NCI-H2107 treated with DMSO at 0.1 percent for 48 hours (cell line): Measurements from ENCODE around the gene TADA1.

Experiments
- DNase-seq: peaks from one replicate; lab custom pipeline; 2025; ENCODE audit not compliant: unreplicated experiment; lab: John Stamatoyannopoulos, UW

TADA1 gene

GRCh38 chr1:166875734-166876539 is at the start of gene TADA1:
TSS of gene TADA1 (minus strand) at chr1:166876264. CDS start at chr1:166876233, 31 bp downstream.
- DNase-seq: peak; percentile 99

DNA sequence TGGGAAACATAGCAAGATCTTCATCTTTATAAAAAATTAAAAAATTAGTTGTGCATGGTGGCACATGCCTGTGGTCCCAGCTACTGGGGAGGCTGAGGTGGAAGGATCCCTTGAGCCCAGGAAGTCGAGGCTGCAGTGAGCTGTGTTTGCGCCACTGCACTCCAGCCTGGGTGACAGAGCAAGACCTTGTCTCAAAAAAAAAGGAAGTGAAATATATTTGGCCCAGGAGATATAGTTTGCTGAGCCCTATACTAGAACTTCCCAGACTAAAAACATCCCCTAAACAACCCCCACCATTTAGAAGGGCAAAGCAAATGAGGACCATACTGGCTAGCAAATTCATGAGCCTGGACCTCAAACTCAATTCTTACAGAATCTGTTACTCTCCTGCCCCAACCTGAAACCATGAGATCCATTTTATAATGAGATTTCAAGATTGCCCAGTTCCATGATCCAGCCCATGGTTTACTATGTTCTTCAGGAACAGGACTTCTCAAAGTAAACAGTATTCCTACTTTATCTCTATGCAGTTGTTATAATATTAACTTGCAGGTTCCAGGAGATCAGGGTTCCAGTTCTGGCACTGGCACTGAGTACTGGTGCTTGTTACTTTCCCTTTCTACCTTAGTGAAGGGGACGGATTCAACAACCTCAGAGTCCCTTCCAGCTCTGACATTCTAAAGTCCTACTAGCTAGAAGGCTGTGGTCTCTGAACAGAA is 48.9 kb upstream of the TADA1 start:
- no peak for DNase-seq

DNA sequence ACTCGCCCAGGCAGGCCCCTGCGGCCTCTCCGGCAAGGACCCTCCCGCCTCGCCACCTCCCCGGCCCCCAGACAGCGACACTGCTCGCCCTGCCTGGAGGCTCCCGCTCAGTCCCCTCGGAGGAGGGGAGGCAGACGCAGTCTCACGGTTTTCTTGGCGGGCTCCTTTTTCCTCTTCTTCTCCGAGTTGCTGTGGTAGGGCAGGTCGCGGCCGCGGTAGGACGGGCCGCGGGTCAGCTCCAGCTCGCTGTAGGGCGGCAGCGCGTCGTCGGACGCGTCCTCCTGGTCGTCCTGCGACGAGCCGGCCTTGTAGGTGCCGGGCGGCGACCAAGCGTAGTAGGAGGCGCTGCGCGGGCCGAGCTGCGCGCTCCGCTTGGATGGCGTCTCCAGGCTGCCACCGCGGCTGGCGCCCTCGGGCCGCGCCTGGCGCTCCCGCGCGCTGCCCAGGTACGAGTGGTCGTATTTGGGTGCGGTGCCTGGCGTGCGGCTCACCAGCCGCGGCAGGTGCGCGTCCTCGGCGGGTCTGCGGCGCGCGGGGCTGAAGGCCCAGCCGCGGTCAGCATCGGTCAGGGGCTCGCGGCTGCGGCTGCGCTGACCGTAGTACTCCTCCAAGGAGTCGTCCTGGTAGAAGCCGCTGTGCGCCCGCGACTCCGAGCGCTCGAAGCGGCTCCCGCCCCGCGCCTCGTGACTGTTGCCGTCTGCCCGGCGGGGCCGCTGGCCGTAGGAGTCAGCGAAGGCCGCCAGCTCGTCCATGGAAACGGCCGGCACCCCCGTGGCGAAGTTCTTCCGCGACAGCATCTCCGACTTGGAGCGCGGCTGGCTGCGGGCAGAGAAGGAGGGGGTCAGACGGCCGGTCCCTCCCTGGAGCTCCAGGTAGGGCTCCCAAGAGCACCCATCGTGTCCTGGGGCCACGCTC is 44.8 kb upstream of the TADA1 start:
- DNase-seq: no peak

GRCh38 chr1:166918956-166919316 is 42.9 kb upstream of the TADA1 start:
- DNase-seq: no peak

GRCh38 chr1:166918088-166918955 is 42.3 kb upstream of the TADA1 start:
- DNase-seq: no peak

DNA sequence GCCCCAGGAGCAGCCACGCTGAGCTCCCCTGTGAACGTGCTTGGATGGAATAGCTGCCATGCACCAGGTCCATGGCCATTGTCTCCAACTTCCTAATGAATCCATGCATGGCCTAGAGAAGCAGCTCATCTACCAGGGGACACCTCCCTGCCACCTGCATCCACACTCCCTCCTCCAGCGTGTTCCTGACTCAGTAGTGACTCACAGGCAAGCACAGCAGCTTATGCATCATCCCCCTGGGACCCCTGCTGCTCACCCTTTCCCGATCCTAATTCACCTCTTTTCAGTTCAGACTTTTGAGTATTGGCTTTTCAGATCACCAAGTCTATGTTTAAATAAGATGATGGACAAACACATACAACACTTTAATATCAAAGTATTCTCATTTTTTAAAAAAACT is 39.9 kb upstream of the TADA1 start:
- no peak for DNase-seq

GRCh38 chr1:166915042-166915441 is 39.0 kb upstream of the TADA1 start:
- no peak for DNase-seq

DNA sequence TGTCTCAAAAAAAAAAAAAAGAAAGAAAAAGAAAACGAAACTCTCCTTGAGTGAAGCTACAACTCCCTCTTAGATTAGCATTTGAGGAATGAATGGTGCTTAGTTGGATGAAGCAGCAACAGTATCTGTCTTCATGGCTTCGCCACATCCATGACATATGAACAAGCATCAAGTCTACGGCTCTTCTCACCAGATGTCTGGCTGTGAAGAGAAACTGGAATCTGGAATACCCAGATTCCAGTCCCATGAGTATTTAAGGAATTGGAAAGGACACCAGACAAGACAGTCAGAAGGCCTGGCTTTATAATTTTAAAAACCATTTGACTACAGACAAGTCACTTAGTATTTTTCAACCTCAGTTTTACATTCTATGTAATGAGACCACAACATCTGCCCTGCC is 38.0 kb upstream of the TADA1 start:
- no peak for DNase-seq

- no peak for DNase-seq
Measured at GRCh38 chr1:166911624-166912023, 35.6 kb upstream of the TADA1 start.

DNA sequence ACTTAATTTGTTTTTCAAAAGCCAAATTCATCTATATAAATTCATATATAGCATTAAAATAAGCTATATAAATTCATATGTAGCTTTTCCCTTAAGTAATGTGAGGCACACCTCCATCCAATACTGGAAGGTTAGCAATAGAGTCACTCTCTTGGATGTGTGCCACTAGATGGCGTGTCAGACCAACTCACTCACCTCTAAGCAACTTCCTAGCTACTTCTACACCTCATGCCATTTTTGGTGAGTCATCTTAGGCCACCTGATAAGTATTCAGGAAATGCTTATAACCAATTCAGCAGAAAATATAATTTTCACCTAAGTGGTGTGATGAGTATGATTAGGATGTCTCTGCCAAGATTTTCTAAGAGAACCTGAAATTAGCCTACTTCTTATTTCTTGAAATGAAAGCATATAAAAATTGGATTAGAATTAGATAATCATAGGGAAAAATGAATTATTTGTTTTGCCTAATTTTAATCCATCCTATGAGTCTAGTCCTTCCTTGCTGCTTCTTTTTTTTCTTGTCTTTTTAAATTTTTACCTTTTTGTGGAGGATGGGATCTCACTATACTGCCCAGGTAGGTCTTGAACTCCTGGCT is 34.4 kb upstream of the TADA1 start:
- DNase-seq: peak; percentile 89

GRCh38 chr1:166908942-166909341 is 32.9 kb upstream of the TADA1 start:
- DNase-seq: no peak

- no peak for DNase-seq
Measured at GRCh38 chr1:166907763-166908162, 31.7 kb upstream of the TADA1 start.

DNA sequence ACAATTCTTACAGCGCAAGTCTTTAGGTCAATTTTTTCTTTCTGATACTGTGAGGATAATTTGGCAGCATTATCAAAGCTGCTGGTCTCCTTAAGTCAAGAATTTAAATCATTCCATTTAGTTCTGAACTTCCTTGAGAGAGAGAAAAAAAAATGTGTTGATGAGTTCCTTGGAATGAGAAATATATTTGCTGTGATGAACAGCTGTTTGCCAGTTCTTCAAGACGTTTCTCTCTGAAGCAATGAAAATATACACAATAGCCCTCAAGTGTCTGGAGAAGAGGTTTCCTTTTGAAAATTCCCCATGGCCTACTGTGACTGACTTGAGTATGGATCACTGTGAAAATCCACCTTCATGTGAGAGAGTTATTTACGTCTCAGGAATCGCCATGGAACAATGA is 31.0 kb upstream of the TADA1 start:
- DNase-seq: no peak

- no peak for DNase-seq
Measured at GRCh38 chr1:166906647-166907046, 30.6 kb upstream of the TADA1 start.

- no peak for DNase-seq
Measured at GRCh38 chr1:166905900-166906299, 29.8 kb upstream of the TADA1 start.

DNA sequence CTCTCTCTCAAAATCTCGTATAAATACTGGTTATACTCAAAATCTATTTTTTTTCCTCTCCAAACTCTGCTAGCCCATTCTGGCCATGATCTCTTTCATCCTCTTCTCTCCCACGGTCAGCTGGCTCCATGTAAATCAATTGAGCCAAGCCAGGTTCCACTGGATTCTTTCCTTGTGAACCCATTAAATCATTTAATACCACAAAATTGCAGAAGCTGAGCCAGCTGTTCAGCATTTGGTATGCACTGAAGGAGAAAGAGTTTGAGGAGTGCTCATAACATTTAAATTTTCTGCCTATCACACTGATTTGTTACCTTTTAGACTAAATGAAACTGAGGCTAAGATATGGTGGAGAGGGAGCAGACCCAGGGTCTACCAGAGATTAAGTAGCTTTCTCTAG is 29.1 kb upstream of the TADA1 start:
- no peak for DNase-seq

- no peak for DNase-seq
Measured at GRCh38 chr1:166903232-166903631, 27.2 kb upstream of the TADA1 start.

DNA sequence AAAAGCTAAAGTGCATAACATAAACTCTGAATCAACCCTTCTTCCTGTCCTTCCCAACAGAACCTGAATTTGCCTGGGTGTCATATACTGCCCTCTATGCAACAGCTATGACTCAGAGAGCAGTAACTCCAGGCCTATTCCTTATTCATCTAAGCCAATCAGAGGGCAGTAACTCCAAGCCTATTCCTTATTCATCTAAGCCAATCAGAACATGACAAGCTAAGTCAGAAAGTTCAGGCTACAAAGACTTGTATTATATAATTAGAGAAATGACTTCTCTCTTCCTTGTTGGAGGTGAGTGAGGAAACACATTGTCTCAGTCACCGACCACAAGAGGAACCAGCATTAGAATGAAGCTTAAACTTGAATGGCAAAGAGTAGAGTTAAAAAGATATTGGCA is 26.2 kb upstream of the TADA1 start:
- DNase-seq: no peak

GRCh38 chr1:166900987-166901386 is 24.9 kb upstream of the TADA1 start:
- DNase-seq: no peak

- DNase-seq: no peak
Measured at GRCh38 chr1:166899769-166900168, 23.7 kb upstream of the TADA1 start.
